ENCODE results near the gene DLG2.
"Not testable (repeated sequence)": the region's sequence is repeated elsewhere in the genome, so short reads cannot be mapped to it uniquely, and the experiment has no call there.

DLG2 gene

DNA sequence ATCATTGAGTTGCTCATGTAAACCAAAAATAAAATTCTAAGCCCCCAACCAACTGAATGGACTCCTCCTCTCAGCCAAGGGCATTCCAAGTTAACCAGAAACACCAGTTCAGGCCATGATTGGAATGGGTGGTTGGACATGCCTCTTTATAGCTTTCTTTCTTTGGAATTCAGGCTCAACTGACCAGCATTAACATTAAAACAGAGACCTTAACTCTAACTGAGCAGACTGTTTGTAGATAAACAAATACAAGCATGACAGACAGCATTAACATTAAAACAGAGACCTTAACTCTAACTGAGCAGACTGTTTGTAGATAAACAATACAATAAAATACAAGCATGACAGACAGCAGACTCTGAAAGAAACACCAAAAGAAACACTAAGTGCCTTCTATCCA, 278.2 kb downstream of the DLG2 start:
- no peaks in the 10 kb centered on the region; the same call in 1 of the 2 replicates for H3K9me3 ChIP-seq (ENCODE audit: control insufficient read depth, insufficient read depth, low read length)
- H3K4me3 ChIP-seq (ENCODE audit: low read length), result no peak overlapping the region
- DNase-seq (ENCODE audit: low read depth, low spot score), result no peak
- no peaks in the 10 kb centered on the region for H3K27me3 ChIP-seq (ENCODE audit: control insufficient read depth, insufficient read depth, low read length)
- H3K27ac ChIP-seq (ENCODE audit: low read length), result no peak overlapping the region
- H3K36me3 ChIP-seq (ENCODE audit: control insufficient read depth, insufficient read depth, low read length), result no peaks in the 10 kb centered on the region
- H3K4me1 ChIP-seq (ENCODE audit: control insufficient read depth, insufficient read depth, low read length), result no peaks in the 10 kb centered on the region

- no CpG with 5 or more reads among the region's 1 CpG for WGBS (ENCODE audit: insufficient coverage, insufficient read length)
- Histone ChIP-seq H3K27me3 (ENCODE audit: control insufficient read depth, insufficient read depth, low read length) (no peaks in the 10 kb centered on the region), H3K4me1 (ENCODE audit: control insufficient read depth, insufficient read depth, low read length) (no peaks in the 10 kb centered on the region), H3K27ac (ENCODE audit: low read length) (no peak overlapping the region), H3K9me3 (ENCODE audit: control insufficient read depth, insufficient read depth, low read length) (no peaks in the 10 kb centered on the region; the same call in 1 of the 2 replicates), H3K4me3 (ENCODE audit: low read length) (no peak overlapping the region), H3K36me3 (ENCODE audit: control insufficient read depth, insufficient read depth, low read length) (no peaks in the 10 kb centered on the region)
- DNase-seq (ENCODE audit: low read depth, low spot score), result no peak
Observed at GRCh38 chr11:85347291-85347690, 279.9 kb downstream of the DLG2 start.

DNA sequence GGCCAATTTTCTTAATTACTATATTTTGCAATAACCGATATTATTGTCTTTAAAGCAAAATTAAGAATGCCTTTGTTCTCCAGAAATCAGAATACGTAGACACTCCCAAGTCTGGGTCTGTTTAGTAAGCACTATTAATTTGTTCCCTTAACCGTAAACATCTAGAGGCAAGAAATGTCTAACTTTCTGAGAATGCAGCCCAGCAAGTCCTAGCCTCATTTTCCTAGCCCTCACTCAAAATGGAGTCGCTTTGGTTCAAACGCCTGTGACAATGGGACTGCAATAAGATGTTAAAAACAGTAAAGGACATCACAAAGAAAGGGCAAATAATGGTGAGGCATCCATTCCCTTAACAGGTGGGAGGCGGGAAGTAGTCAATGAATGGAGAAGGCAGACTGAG, 280.7 kb downstream of the DLG2 start:
- no peaks in the 10 kb centered on the region for H3K27me3 ChIP-seq (ENCODE audit: control insufficient read depth, insufficient read depth, low read length)
- DNase-seq (ENCODE audit: low read depth, low spot score), result no peak
- no CpG with 5 or more reads among the region's 6 CpGs for WGBS (ENCODE audit: insufficient coverage, insufficient read length)
- H3K9me3 ChIP-seq (ENCODE audit: control insufficient read depth, insufficient read depth, low read length), result no peaks in the 10 kb centered on the region; the same call in 1 of the 2 replicates
- no peaks in the 10 kb centered on the region for H3K4me1 ChIP-seq (ENCODE audit: control insufficient read depth, insufficient read depth, low read length)
- no peak overlapping the region for H3K27ac ChIP-seq (ENCODE audit: low read length)
- no peak overlapping the region for H3K4me3 ChIP-seq (ENCODE audit: low read length)
- no peaks in the 10 kb centered on the region for H3K36me3 ChIP-seq (ENCODE audit: control insufficient read depth, insufficient read depth, low read length)

- DNase-seq (ENCODE audit: low read depth, low spot score); H3K27me3 ChIP-seq (ENCODE audit: control insufficient read depth, insufficient read depth, low read length); H3K4me3 ChIP-seq (ENCODE audit: low read length); H3K9me3 ChIP-seq (ENCODE audit: control insufficient read depth, insufficient read depth, low read length); H3K27ac ChIP-seq (ENCODE audit: low read length); H3K4me1 ChIP-seq (ENCODE audit: control insufficient read depth, insufficient read depth, low read length); H3K36me3 ChIP-seq (ENCODE audit: control insufficient read depth, insufficient read depth, low read length): not testable (repeated sequence)
- no CpG with 5 or more reads among the region's 3 CpGs for WGBS (ENCODE audit: insufficient coverage, insufficient read length)
Observed at GRCh38 chr11:85340846-85341245, 286.3 kb downstream of the DLG2 start.

- Histone ChIP-seq H3K27me3 (ENCODE audit: control insufficient read depth, insufficient read depth, low read length) (no peaks in the 10 kb centered on the region), H3K27ac (ENCODE audit: low read length) (no peak overlapping the region), H3K36me3 (ENCODE audit: control insufficient read depth, insufficient read depth, low read length) (no peaks in the 10 kb centered on the region), H3K4me3 (ENCODE audit: low read length) (no peak overlapping the region), H3K4me1 (ENCODE audit: control insufficient read depth, insufficient read depth, low read length) (no peaks in the 10 kb centered on the region), H3K9me3 (ENCODE audit: control insufficient read depth, insufficient read depth, low read length) (no peaks in the 10 kb centered on the region)
- 100% methylated on average over 1 of the region's 1 CpG for WGBS (ENCODE audit: insufficient coverage, insufficient read length)
- no peak for DNase-seq (ENCODE audit: low read depth, low spot score)
Observed at GRCh38 chr11:85318573-85318972, 308.6 kb downstream of the DLG2 start.

GRCh38 chr11:85316967-85317366, 310.2 kb downstream of the DLG2 start:
- no peaks in the 10 kb centered on the region for H3K36me3 ChIP-seq (ENCODE audit: control insufficient read depth, insufficient read depth, low read length)
- WGBS (ENCODE audit: insufficient coverage, insufficient read length), result no CpG with 5 or more reads among the region's 5 CpGs
- H3K9me3 ChIP-seq (ENCODE audit: control insufficient read depth, insufficient read depth, low read length), result no peaks in the 10 kb centered on the region
- no peaks in the 10 kb centered on the region for H3K4me1 ChIP-seq (ENCODE audit: control insufficient read depth, insufficient read depth, low read length)
- DNase-seq (ENCODE audit: low read depth, low spot score), result no peak
- no peaks in the 10 kb centered on the region for H3K27me3 ChIP-seq (ENCODE audit: control insufficient read depth, insufficient read depth, low read length)
- no peak overlapping the region for H3K4me3 ChIP-seq (ENCODE audit: low read length)
- H3K27ac ChIP-seq (ENCODE audit: low read length), result no peak overlapping the region

- no peaks in the 10 kb centered on the region for H3K36me3 ChIP-seq (ENCODE audit: control insufficient read depth, insufficient read depth, low read length)
Observed at GRCh38 chr11:85313741-85314140, 313.4 kb downstream of the DLG2 start.

DNA sequence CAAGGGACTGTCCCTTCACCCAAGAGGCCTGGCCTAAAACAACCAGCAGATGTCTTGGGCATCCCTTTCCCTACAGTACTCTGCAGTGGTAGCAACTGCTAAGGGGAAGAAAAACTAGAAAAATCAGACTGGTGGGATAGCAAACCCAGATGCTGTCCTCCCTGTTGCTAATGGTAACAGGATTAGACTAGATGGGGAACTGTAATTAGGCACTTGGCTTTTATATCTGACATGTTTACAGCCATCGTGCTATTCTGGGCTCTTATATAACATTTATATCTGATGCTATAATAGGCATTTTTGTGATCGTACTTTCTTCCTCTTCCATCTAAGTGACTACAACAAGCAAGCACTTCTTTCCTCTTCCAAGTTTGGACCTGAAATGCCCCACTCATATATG, 316.7 kb downstream of the DLG2 start:
- H3K4me3 ChIP-seq (ENCODE audit: low read length), result no peak overlapping the region
- H3K36me3 ChIP-seq (ENCODE audit: control insufficient read depth, insufficient read depth, low read length), result no peaks in the 10 kb centered on the region
- peaks cover 1% of the 10 kb centered on the region; the same call in 1 of the 2 replicates for H3K4me1 ChIP-seq (ENCODE audit: control insufficient read depth, insufficient read depth, low read length)
- WGBS (ENCODE audit: insufficient coverage, insufficient read length), result no CpG with 5 or more reads among the region's 2 CpGs
- H3K27me3 ChIP-seq (ENCODE audit: control insufficient read depth, insufficient read depth, low read length), result no peaks in the 10 kb centered on the region
- no peak overlapping the region for H3K27ac ChIP-seq (ENCODE audit: low read length)
- no peak for DNase-seq (ENCODE audit: low read depth, low spot score)
- no peaks in the 10 kb centered on the region for H3K9me3 ChIP-seq (ENCODE audit: control insufficient read depth, insufficient read depth, low read length)

More at GRCh38 chr11:85313741-85314140, 313.4 kb downstream of the DLG2 start:
- H3K27ac ChIP-seq (ENCODE audit: low read length), result no peak overlapping the region
- no peak for DNase-seq (ENCODE audit: low read depth, low spot score)
- no peaks in the 10 kb centered on the region for H3K4me1 ChIP-seq (ENCODE audit: control insufficient read depth, insufficient read depth, low read length)
- no peaks in the 10 kb centered on the region for H3K27me3 ChIP-seq (ENCODE audit: control insufficient read depth, insufficient read depth, low read length)
- no peak overlapping the region for H3K4me3 ChIP-seq (ENCODE audit: low read length)
- no peaks in the 10 kb centered on the region for H3K9me3 ChIP-seq (ENCODE audit: control insufficient read depth, insufficient read depth, low read length)

DNA sequence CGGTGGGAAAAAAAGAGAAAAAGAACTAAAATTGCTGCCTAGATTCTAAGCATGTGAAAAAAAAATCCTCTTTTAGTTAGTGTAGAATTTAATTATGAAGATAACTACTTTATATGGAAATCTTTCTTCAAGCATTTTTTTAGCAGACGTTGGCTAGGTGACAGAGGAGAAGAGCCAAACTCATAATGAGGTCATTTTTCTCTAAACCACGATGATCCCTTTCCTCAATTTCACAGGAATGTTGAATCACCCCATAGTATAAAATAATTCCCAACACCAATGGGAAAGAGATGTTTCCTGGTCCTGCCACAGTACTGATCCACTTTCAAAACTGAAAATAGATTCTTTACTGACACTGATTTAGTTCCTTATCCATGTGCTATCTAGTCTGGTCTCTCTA, 319.8 kb downstream of the DLG2 start:
- Histone ChIP-seq H3K4me1 (ENCODE audit: control insufficient read depth, insufficient read depth, low read length) (peaks cover 1% of the 10 kb centered on the region; the same call in 1 of the 2 replicates), H3K4me3 (ENCODE audit: low read length) (no peak overlapping the region), H3K27ac (ENCODE audit: low read length) (no peak overlapping the region), H3K27me3 (ENCODE audit: control insufficient read depth, insufficient read depth, low read length) (no peaks in the 10 kb centered on the region), H3K36me3 (ENCODE audit: control insufficient read depth, insufficient read depth, low read length) (no peaks in the 10 kb centered on the region), H3K9me3 (ENCODE audit: control insufficient read depth, insufficient read depth, low read length) (no peaks in the 10 kb centered on the region)
- WGBS (ENCODE audit: insufficient coverage, insufficient read length), result no CpG with 5 or more reads among the region's 3 CpGs
- no peak for DNase-seq (ENCODE audit: low read depth, low spot score)

- no CpG with 5 or more reads among the region's 1 CpG for WGBS (ENCODE audit: insufficient coverage, insufficient read length)
- Histone ChIP-seq H3K36me3 (ENCODE audit: control insufficient read depth, insufficient read depth, low read length) (no peaks in the 10 kb centered on the region), H3K27me3 (ENCODE audit: control insufficient read depth, insufficient read depth, low read length) (no peaks in the 10 kb centered on the region), H3K27ac (ENCODE audit: low read length) (no peak overlapping the region), H3K4me1 (ENCODE audit: control insufficient read depth, insufficient read depth, low read length) (peaks cover 1% of the 10 kb centered on the region; the same call in 1 of the 2 replicates), H3K4me3 (ENCODE audit: low read length) (no peak overlapping the region), H3K9me3 (ENCODE audit: control insufficient read depth, insufficient read depth, low read length) (no peaks in the 10 kb centered on the region; the same call in 1 of the 2 replicates)
- no peak for DNase-seq (ENCODE audit: low read depth, low spot score)
Observed at GRCh38 chr11:85301895-85302678, 325.1 kb downstream of the DLG2 start.

Data from iPS DF 6.9 (cell line).